Esophagus squamous epithelium (tissue), 4 donors: Measurements from ENCODE around the gene OGFOD3.

Experiments
- POLR2A ChIP-seq, 4 donors: fragments of 450-650 bp; IDR thresholded peaks; one replicate each; pipeline ENCODE4 v1.6.1; 2017; ENCODE audit warnings: antibody characterized with exemption in 4 of 4, mild to moderate bottlenecking in 4 of 4, moderate library complexity in 3 of 4
- TF ChIP-seq, protein P1 (sequence below), 6 experiments: fragments of 450-650 bp in 4 of 6; fragments of 200-600 bp in 2 of 6; sonication (generic) in 2 of 6; IDR thresholded peaks; one replicate each; pipeline ENCODE4 v1.5.1; 2016 to 2019; ENCODE audit warnings: antibody characterized with exemption in 6 of 6, mild to moderate bottlenecking in 4 of 6, moderate library complexity in 4 of 6

- TF ChIP-seq, protein P1, sequence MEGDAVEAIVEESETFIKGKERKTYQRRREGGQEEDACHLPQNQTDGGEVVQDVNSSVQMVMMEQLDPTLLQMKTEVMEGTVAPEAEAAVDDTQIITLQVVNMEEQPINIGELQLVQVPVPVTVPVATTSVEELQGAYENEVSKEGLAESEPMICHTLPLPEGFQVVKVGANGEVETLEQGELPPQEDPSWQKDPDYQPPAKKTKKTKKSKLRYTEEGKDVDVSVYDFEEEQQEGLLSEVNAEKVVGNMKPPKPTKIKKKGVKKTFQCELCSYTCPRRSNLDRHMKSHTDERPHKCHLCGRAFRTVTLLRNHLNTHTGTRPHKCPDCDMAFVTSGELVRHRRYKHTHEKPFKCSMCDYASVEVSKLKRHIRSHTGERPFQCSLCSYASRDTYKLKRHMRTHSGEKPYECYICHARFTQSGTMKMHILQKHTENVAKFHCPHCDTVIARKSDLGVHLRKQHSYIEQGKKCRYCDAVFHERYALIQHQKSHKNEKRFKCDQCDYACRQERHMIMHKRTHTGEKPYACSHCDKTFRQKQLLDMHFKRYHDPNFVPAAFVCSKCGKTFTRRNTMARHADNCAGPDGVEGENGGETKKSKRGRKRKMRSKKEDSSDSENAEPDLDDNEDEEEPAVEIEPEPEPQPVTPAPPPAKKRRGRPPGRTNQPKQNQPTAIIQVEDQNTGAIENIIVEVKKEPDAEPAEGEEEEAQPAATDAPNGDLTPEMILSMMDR (IDR thresholded peaks at IDR 0.05), result no peak
- TF ChIP-seq POLR2A (IDR thresholded peaks at IDR 0.05), result no peak
Measured at GRCh38 chr17:82386255-82386831, 32.0 kb downstream of the OGFOD3 start.
